GM21367 (cell line): ENCODE measurements around the gene WDFY2.
"Not testable (repeated sequence)": the region's sequence is repeated elsewhere in the genome, so short reads cannot be mapped to it uniquely, and the experiment has no call there.

Experiments
- ATAC-seq: cut with Tn5 transposase; IDR thresholded peaks from one replicate; pipeline ENCODE4 v1.9.1; 2021; ENCODE audit not compliant: unreplicated experiment

Gene WDFY2

GRCh38 chr13:51629491-51630287 is 45.4 kb downstream of the WDFY2 start:
- no peak for ATAC-seq

- no peak for ATAC-seq
Measured at GRCh38 chr13:51630288-51630615, 46.0 kb downstream of the WDFY2 start.

DNA sequence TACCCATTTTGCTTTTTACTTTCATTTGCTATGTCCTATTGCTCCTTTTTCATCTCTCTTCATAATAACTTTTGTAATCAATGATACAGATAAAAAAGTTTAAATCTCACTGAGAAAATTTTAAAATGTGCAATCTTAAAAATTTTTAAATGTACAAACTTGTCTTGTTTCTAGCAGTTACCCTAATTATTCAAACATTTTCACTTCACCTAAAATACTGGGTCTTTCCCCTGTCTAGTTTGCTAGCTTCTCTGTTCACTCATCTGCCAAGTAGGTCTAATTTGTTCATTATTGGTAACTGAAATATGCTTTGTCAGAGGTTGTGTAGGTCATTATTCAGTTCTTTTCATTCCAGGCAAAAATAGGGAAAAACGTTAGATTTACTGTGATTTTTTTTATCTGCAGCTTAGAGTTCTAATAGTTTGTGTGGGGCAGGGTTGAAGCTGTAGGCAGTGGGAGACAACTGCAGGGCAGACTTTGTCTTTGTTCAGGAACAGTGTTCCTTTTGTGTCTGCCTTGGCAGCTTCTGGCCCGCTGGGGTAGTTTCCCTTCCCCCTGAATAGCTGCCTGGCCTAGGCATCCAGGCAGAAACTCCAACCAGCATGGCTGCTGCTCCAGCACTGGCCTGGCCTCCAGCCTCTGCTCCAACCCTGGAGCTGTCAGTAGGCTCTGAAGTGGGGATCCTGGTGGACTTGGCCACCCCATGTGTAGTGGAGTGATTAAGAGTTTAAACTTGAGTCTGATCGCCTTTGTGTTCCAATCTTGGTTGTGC is 48.5 kb downstream of the WDFY2 start:
- ATAC-seq, result no peak

- no peak for ATAC-seq
Measured at GRCh38 chr13:51635137-51635878, 51.0 kb downstream of the WDFY2 start.

DNA sequence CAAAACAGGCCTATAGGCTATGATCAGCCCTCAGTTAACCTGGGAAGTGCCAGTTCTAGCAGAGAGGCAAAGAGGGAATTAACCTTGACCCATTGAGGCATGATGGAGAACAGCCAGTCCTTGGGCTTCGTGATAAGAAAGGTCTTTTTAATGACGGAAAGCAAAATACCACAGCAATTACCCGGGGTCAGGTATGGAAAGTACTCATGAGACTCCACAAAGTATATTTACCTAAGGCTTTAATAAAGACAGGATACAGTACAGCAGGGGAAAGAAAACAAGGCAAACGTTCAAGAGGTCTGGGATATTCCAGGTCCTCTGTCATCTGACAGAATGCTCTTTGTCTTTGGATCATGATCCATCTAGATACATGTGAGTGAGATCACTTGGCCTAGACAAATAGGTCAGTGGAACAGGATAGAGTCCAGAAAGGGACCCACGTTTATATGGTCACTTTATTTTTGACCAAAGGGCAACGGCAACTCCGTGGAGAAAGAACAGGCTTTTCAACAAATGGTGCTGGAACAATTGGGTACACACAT is 52.2 kb downstream of the WDFY2 start:
- no peak for ATAC-seq

DNA sequence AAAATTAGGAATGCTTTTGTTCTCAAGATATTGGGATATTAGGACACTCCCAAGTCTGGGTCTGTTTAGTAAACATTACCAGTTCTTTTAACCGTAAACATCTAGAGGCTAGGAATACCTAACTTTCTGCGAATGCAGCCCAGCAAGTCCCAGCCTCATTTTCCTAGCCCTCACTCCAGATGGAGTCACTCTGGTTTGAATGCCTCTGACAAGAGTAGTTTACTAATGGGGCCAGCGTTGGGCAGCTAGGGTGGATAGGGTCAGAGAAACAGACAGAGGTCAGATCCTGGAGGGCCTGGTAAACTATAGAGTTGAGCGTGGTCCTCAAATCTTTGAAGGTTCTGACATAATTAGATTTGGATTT is 53.6 kb downstream of the WDFY2 start:
- no peak for ATAC-seq

GRCh38 chr13:51638216-51638871 is 54.1 kb downstream of the WDFY2 start:
- ATAC-seq, result no peak

DNA sequence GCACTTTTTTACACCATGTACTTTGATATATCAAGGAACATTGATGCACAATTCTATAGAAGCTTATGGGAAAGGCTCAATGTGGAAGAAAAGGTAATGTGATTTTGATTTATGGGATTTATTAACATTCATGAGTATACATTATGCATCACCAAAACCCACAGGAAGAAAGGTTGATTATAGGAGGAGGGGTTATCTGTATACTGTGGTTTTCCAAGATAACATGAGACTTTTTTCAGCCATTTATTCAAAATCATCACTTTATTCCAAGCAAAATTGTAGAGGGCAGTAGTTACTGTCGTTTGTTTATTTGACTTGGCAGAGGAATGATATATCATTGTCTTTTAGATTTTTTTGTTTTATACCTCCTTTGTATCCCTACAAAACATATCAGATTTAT is 54.9 kb downstream of the WDFY2 start:
- ATAC-seq, result no peak

DNA sequence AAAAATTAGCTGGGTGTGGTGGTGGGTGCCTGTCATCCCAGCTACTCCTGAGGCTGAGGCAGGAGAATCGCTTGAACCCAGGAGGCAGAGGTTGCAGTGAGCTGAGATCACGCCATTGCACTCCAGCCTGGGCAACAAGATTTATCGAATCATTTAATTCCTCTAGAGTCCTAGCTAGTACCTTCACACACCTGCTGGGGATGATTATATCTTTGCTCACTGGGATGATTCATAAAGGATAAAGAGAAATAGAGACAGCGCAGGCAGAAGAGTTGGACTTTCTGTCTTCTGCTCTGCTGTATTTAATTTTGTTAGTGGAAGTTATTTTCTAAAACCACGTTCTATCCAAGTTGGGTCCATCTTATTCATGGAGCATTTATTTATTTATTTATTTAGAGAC is 56.4 kb downstream of the WDFY2 start:
- ATAC-seq, result not testable (repeated sequence)

GRCh38 chr13:51643105-51643881 is 59.0 kb downstream of the WDFY2 start:
- no peak for ATAC-seq

GRCh38 chr13:51643882-51644281 is 59.6 kb downstream of the WDFY2 start:
- ATAC-seq, result no peak

DNA sequence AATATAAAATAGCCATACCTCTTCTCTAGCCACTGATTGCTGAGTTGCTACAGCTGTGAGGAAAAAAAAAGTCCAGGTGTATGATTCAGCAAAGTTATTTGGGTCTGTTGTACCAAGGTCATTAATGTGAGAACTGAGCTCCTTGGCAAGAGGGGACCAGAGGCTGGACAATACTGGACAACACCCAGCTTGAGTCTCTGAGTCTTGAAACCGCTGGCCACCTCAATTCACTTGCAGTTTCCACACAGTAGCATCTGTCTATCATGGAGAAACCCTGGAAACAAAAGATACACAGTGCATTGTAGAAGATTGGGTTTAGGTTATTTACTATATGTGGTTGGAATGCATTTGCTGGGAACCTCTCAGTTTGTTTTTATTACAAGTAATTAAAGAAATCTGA is 60.4 kb downstream of the WDFY2 start:
- no peak for ATAC-seq

DNA sequence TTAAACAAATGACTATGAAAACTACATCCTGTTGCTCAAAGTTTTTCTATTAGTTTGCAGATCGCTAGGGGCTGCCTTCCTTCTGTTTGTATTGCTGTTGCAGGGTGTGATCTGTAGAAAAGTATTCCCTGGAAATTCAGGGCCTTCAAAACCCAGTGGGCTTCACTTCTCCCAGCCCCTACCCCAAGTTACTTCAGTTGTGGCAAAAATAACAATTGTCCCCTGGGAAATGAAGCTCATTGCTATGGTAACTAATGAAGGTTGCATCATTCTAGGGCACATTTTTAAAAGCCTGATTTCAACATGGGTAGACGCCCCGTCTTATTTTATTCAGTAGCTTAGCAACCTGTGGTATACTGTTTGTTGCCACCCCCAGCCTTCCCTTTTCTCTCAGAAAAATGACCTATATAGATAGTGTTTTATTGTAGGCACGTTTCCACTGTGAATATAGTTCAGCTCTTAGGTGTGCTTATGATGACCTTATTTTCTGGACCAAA is 60.9 kb downstream of the WDFY2 start:
- no peak for ATAC-seq

DNA sequence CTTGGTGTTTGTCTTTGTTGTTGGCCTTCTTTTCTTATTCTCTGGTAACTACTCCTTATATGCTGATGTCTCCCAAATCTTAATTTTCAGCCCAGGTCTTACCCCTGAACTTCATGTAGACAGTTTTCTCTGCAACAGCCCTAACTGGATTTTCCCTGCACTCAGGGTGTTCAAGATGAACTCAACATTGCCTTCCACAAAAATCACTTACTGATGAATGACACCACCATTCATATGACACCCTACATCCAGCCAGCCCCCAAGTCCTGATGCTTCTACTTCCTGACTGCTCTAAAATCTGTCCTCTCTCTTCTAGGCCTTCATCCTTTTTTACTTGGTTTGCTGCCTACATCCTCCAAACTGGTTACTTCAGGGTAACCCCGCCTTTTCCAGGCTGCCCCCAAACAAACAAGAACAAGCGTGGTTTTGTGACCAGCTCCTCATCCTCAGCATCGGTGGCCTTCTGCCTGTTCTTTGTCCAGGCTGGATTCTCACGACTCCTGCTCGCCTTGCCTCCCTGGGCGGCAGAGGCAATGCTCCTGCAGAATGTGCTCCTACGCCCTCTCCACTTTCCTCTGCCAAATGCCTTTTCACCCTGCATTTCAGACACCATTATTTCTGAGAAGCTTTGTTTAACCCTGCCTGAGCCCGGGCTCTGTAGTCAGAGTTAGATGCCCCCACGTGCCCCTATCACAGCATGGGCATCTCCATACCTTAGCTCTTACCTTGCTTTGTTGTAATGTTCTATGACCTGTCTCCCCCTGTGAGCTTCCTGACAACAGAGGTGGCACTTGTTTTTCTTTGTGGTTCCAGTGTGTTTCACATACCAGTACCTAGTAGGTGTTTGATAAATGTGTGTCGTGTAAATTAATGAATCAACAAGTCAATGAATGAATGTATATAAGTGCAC is 61.8 kb downstream of the WDFY2 start:
- ATAC-seq, result no peak

DNA sequence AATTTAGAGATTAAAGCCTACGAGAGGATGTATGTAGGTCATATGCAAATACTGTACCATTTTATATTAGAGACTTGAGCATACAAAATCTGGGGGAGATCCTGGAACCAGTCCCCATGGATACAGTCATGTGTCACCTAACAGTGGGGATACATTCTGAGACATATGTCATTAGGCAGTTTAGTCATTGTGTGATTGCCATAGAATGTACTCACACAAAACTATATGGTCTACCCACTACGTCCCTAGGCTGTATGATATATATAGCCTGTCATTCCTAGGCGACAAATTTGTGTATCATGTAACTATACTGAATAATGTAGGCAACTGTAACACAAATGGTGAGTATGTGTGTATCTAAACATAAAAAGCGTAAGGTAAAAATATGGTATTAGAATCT is 62.8 kb downstream of the WDFY2 start:
- ATAC-seq, result no peak

GRCh38 chr13:51652193-51652592 is 67.9 kb downstream of the WDFY2 start:
- not testable (repeated sequence) for ATAC-seq

DNA sequence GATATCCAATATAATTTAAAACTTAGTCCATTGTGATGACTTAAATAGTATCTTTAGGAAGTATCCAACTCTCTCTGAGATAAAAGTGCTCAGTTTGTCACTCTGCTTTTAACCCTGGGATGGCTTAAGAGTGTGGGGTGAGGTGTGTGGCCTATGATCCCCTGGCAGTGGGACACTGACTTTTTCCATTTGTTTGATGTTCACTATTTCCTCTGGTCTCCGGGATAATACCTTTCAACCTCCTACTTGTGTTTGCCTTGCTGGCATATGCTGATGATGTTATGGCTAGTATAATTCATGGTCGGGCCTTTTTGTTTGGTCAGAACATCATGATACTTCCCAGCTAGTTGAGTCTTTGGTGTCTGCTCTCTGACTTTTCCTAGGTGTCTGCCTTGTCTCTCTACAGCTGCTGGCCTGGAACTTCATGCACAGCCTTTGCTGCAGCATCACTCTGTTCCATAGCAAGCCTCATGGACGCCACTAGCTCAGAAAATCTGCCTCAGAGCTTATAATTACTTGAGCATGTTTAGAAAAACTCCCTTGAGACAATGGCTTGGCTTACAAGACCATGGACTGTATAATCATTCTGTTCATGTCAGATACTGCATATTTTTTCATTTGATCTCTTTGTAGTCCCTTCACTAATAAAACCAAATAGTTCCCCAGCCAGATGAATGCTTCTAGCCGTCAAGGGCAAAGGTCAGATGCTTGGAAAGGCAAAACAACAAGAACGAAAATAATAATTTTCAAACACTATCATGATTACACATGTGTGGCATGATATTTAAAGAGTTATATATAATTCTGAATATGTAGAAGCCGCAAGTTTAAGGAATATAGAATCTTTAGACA is 75.2 kb downstream of the WDFY2 start:
- ATAC-seq, result no peak

- no peak for ATAC-seq
Measured at GRCh38 chr13:51660813-51661212, 76.6 kb downstream of the WDFY2 start.
